Activated CD4-positive, alpha-beta T cell treated with anti-CD3 and anti-CD28 coated beads for 24 hours (primary cell): ENCODE data around the gene C9orf85.
"Not testable (repeated sequence)": the region's sequence is repeated elsewhere in the genome, so short reads cannot be mapped to it uniquely, and the experiment has no call there.

Experiments
- DNase-seq, 2 donors: peaks; one replicate each; pipeline ENCODE4 v3.0.0-alpha.2; 2020; ENCODE audit warnings: low read depth in 2 of 2

C9orf85 gene

GRCh38 chr9:71911061-71911907 is at the start of gene C9orf85, which contains the start of gene ABHD17B:
Gene C9orf85 (plus strand): TSS chr9:71911639. CDS start chr9:71911735, 96 bp downstream.
Gene ABHD17B (minus strand): TSS chr9:71911193. CDS start chr9:71875080, 36,113 bp downstream.
- DNase-seq: peak; percentile 91 to 96

GRCh38 chr9:71863631-71864030 is 47.8 kb upstream of the C9orf85 start:
- DNase-seq: no peak

GRCh38 chr9:71875345-71875744 is 36.1 kb upstream of the C9orf85 start:
- DNase-seq: no peak

- DNase-seq: no peak
These were observed 35.3 kb upstream of the C9orf85 start for GRCh38 chr9:71876106-71876505.

GRCh38 chr9:71876829-71877228 is 34.6 kb upstream of the C9orf85 start:
- no peak for DNase-seq

GRCh38 chr9:71878327-71879274 is 32.8 kb upstream of the C9orf85 start:
- no peak for DNase-seq

- no peak for DNase-seq
These were observed 31.7 kb upstream of the C9orf85 start for GRCh38 chr9:71879644-71880174.

- DNase-seq: no peak
These were observed 27.4 kb upstream of the C9orf85 start for GRCh38 chr9:71884005-71884404.

- no peak for DNase-seq
These were observed 26.0 kb upstream of the C9orf85 start for GRCh38 chr9:71885467-71885866.

GRCh38 chr9:71886015-71886414 is 25.4 kb upstream of the C9orf85 start:
- DNase-seq: no peak

- DNase-seq: no peak
These were observed 24.9 kb upstream of the C9orf85 start for GRCh38 chr9:71886541-71886940.

- DNase-seq: no peak
These were observed 24.1 kb upstream of the C9orf85 start for GRCh38 chr9:71887362-71887761.

GRCh38 chr9:71890042-71890679 is 21.3 kb upstream of the C9orf85 start:
- no peak for DNase-seq

- DNase-seq: no peak
These were observed 19.8 kb upstream of the C9orf85 start for GRCh38 chr9:71891557-71892189.

GRCh38 chr9:71895117-71895516 is 16.3 kb upstream of the C9orf85 start:
- DNase-seq: no peak

GRCh38 chr9:71895955-71896354 is 15.5 kb upstream of the C9orf85 start:
- DNase-seq: no peak

- no peak for DNase-seq
These were observed 14.7 kb upstream of the C9orf85 start for GRCh38 chr9:71896761-71897160.

- DNase-seq: no peak
These were observed 13.9 kb upstream of the C9orf85 start for GRCh38 chr9:71897577-71897976.

- DNase-seq: not testable (repeated sequence)
These were observed 12.7 kb upstream of the C9orf85 start for GRCh38 chr9:71898756-71899155.

GRCh38 chr9:71901695-71902597 is 9.5 kb upstream of the C9orf85 start:
- DNase-seq: no peak
